Brain microvascular endothelial cell (primary cell): ENCODE results near the gene MPND.
"Not testable (repeated sequence)": the region's sequence is repeated elsewhere in the genome, so short reads cannot be mapped to it uniquely, and the experiment has no call there.

Experiments used
- DNase-seq: peaks from one replicate; pipeline ENCODE4 v3.0.0-alpha.2; 2020
- H3K27ac ChIP-seq: fragments of 250-450 bp; sonication (Bioruptor Pico); 2 replicates; pipeline ENCODE4 v1.5.1; 2020; ENCODE audit warnings: mild to moderate bottlenecking, moderate library complexity
- H3K27me3 ChIP-seq: fragments of 250-450 bp; sonication (Bioruptor Pico); replicated peaks from 2 replicates; pipeline ENCODE4 v1.5.1; 2020; ENCODE audit warnings: mild to moderate bottlenecking
- H3K36me3 ChIP-seq: fragments of 250-450 bp; sonication (Bioruptor Pico); replicated peaks from 2 replicates; pipeline ENCODE4 v1.5.1; 2020; ENCODE audit warnings: mild to moderate bottlenecking
- H3K4me3 ChIP-seq: 2 replicates; pipeline ENCODE4 v1.5.1; 2011; ENCODE audit warnings: low read depth, mild to moderate bottlenecking, control low read depth, low read length, moderate library complexity
- in situ Hi-C: cut with HindIII; loops from 2 replicates; pipeline ENCODE4 v1.10.0; 2017; ENCODE audit warnings: low sequenced_read_pairs, low pct_ligation_motif_present
- TF ChIP-seq, protein P1 (sequence below): IDR thresholded peaks from 2 replicates; pipeline ENCODE4 v1.5.1; 2011; ENCODE audit warnings: low read depth, mild to moderate bottlenecking, moderate library complexity, low read length, control low read depth, inconsistent platforms; ENCODE audit errors: missing control alignments

MPND gene

DNA sequence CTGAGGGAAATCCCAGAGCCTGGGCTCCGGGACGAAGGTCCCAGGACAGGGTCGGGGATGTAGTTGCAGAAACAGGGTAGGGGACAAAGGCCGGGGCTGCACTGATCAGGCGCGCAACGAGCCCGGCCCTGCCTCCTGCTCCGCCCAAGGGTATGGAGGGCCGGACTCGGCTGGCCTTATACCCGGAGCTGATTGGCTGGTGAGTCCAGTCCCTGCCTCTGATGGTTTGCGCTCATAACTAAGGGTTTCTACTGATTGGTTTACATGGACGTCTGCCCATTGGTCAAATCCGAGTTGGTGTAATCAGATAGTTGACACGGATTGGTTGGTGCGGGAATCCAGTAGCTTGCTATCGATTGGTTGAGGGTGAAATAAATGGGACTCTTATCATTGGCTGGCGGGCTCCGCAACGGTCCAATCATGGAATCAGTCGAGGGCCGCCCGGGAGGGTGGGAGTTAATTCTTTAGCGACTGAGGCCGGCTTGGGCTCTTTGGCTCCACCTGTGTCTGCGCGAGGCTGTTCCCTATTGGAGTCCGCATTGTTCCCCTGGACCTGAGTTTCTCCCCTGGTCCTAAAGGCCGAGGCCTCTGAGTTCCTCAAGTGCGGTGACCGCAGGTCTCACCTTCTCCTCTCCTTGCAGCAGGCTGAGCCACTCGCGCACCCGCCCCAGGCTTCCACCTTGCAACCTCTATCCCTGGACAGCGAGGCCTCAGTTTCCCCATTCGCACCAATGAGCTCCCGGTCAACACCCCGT lies 570 bp upstream of the MPND start:
- in situ Hi-C loops, result no loop called here
- peak; percentile 100 for DNase-seq
- no peaks in the 10 kb centered on the region for H3K27me3 ChIP-seq
- H3K36me3 ChIP-seq, result no peaks in the 10 kb centered on the region
- TF ChIP-seq, protein P1, sequence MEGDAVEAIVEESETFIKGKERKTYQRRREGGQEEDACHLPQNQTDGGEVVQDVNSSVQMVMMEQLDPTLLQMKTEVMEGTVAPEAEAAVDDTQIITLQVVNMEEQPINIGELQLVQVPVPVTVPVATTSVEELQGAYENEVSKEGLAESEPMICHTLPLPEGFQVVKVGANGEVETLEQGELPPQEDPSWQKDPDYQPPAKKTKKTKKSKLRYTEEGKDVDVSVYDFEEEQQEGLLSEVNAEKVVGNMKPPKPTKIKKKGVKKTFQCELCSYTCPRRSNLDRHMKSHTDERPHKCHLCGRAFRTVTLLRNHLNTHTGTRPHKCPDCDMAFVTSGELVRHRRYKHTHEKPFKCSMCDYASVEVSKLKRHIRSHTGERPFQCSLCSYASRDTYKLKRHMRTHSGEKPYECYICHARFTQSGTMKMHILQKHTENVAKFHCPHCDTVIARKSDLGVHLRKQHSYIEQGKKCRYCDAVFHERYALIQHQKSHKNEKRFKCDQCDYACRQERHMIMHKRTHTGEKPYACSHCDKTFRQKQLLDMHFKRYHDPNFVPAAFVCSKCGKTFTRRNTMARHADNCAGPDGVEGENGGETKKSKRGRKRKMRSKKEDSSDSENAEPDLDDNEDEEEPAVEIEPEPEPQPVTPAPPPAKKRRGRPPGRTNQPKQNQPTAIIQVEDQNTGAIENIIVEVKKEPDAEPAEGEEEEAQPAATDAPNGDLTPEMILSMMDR, result peak; percentile 54
- H3K4me3 ChIP-seq, result peak overlapping the region; percentile 67
- peak overlapping the region; percentile 46 for H3K27ac ChIP-seq

DNA sequence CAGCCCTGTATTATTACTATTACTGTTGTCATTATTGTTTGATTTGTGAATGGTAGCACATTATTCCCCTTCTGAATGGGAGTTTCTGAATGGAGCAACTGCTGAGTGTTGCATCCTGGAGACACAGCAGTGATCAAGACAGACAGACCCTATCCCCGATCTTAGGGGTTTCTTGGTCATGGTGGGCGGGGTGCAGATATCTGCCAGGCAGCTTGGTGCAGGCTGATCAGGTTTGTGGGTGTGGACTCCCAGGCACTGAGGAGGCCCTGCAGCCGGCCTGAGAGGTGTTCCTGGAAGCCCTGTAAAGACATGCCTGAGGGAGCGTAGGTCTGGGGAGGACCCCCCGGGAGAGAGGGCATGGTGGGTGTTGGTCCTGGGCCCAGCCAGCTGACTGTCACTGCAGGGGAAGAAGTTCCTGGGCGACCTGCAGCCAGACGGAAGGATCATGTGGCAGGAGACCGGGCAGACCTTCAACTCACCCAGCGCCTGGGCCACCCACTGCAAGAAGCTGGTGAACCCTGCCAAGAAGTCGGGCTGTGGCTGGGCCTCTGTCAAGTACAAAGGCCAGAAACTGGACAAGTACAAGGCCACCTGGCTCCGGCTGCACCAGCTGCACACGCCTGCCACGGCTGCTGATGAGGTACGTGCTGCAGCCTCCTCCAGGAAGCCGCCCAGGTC lies 2.1 kb downstream of the MPND start:
- H3K27me3 ChIP-seq, result no peaks in the 10 kb centered on the region
- no peak overlapping the region for H3K4me3 ChIP-seq
- in situ Hi-C loops, result no loop called here
- no peak for DNase-seq
- no peaks in the 10 kb centered on the region for H3K36me3 ChIP-seq
- TF ChIP-seq, protein P1, result no peak
- H3K27ac ChIP-seq, result no peak overlapping the region

DNA sequence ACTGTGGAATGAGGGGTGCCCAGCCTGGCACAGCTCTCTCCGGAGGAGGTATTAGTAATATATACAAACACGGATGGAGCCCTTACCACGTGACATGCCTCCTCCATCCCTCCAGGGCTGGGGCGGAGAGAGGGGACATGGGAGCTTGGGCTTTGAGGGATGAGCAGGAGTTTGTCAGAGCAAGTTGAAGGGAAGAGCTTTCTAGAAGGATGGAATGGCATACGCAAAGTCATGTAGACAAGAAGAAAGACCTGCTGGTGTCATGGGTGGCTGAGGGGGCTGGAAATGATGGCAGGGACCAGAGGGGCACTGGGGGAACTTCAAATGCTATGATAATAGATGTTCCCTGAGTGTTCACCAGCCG lies 2.6 kb downstream of the MPND start:
- in situ Hi-C loops, result no loop called here
- no peak overlapping the region for H3K27ac ChIP-seq

DNA sequence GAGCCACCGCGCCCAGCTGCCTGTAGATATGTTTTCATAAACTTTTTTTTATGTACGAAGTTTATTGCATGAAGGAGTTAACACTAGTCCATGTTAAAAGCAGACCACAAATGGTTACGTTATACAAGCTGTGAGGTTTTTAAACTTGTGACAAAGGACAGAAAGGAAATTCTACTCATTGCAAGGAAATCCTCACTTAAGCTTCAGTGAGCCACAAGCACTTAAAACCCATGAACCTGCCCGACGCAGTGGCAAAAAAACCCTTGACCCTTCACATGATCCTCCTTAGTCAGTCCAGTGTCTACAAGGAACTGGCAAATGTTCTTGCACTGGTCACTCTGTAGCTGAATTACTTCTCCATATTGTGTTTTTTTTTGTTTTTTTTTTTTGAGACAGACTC lies 4.2 kb downstream of the MPND start:
- Histone ChIP-seq H3K4me3 (no peak overlapping the region), H3K27ac (no peak overlapping the region), H3K36me3 (no peaks in the 10 kb centered on the region), H3K27me3 (no peaks in the 10 kb centered on the region)
- in situ Hi-C loops, result no loop called here
- TF ChIP-seq, protein P1, result no peak
- DNase-seq, result no peak

More for the DNA sequence above, 2.6 kb downstream of the MPND start:
- H3K27me3 ChIP-seq, result no peaks in the 10 kb centered on the region
- no peak for DNase-seq
- H3K4me3 ChIP-seq, result no peak overlapping the region
- TF ChIP-seq, protein P1, result no peak
- no peaks in the 10 kb centered on the region for H3K36me3 ChIP-seq

DNA sequence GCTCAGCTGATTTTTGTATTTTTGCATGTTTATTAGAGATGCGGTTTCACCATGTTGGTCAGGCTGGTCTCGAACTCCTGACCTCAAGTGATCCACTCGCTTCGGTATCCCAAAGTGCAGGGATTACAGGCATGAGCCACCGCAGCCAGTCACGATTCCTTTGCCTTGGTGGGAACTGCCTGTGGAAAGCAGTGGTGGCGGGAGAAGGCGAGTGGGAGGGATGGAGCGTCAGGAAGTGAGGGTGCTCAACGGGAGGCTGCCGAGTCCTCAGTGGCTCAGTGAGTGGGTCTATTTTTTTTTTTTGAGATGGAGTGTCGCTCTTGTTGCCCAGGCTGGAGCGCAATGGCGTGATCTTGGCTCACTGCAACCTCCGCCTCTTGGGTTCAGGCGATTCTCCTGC lies 5.9 kb downstream of the MPND start:
- in situ Hi-C loops, H3K4me3 ChIP-seq, H3K27ac ChIP-seq, H3K36me3 ChIP-seq, H3K27me3 ChIP-seq, DNase-seq: not testable (repeated sequence)

DNA sequence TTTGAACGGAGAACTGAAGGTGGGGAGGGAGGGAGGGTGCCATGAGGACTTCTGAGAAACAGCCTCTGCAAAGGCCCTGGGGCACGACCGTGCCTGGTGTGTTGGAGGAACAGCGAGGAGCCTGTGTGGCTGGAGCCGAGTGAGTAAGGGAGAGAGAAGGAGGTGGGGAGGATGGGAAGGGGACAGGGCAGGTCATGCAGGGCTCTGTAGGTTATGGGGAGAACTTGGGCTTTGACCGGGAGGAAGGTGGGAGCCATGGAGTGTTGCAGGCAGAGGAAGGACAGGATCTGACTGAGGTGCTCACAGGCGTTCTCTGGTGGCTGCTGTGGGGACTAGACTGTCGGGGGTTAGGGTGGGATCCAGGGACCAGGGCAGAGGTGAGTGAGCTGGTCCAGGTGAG lies 6.7 kb downstream of the MPND start:
- no peak for DNase-seq
- in situ Hi-C loops, result no loop called here
- no peak overlapping the region for H3K27ac ChIP-seq
- H3K4me3 ChIP-seq, result no peak overlapping the region
- H3K36me3 ChIP-seq, result no peaks in the 10 kb centered on the region
- TF ChIP-seq, protein P1, result no peak
- H3K27me3 ChIP-seq, result no peaks in the 10 kb centered on the region
